ENCODE results near the gene AMOTL1. TPM values are rescaled to one million over a fixed set of nuclear protein-coding genes. Genes with fewer than 3 reads are reported as not detected.
"Not testable (repeated sequence)": the region's sequence is repeated elsewhere in the genome, so short reads cannot be mapped to it uniquely, and the experiment has no call there.

AMOTL1 gene
- total RNA-seq, 2 donors from 2014 or later = 45.0 to 60.0 TPM

- no peak for TF ChIP-seq CTCF (conservative IDR thresholded peaks at IDR 0.05)
- Mint-ChIP-seq H3K4me1 (no peaks in the 10 kb centered on the region), H3K9me3 (peaks cover 7% of the 10 kb centered on the region), H3K4me3 (no peak overlapping the region), H3K27me3 (ENCODE audit: insufficient read depth) (no peaks in the 10 kb centered on the region), H3K36me3 (ENCODE audit: low read depth) (peaks cover 5% of the 10 kb centered on the region), H3K27ac (no peak overlapping the region)
- Histone ChIP-seq H3K4me3 (ENCODE audit: low read length) (no peak overlapping the region), H3K9ac (ENCODE audit: extremely low read depth, low read length, poor library complexity, severe bottlenecking) (no peak overlapping the region), H3K4me1 (ENCODE audit: control insufficient read depth, insufficient read depth, low read length) (no peaks in the 10 kb centered on the region), H3K36me3 (ENCODE audit: control insufficient read depth, insufficient read depth, low read length) (peaks cover 11% of the 10 kb centered on the region), H3K27ac (ENCODE audit: low read depth, low read length) (no peak overlapping the region), H3K27me3 (ENCODE audit: control insufficient read depth, insufficient read depth, low read length, poor library complexity, severe bottlenecking) (no peaks in the 10 kb centered on the region), H3K9me3 (ENCODE audit: control insufficient read depth, low read length) (peaks cover 8% of the 10 kb centered on the region)
- no peak for DNase-seq
- 0% methylated on average over 1 of the region's 1 CpG; no CpG with 5 or more reads in 1 of the 2 experiments for WGBS, 2 experiments (ENCODE audit: insufficient coverage in 1 of 2, insufficient read length in 1 of 2)
These were observed 142.6 kb downstream of the AMOTL1 start for GRCh38 chr11:94910779-94911178.

GRCh38 chr11:94912806-94913205, 144.7 kb downstream of the AMOTL1 start:
- H3K4me3 ChIP-seq (ENCODE audit: low read length) = no peak overlapping the region
- no peaks in the 10 kb centered on the region for H3K9me3 ChIP-seq (ENCODE audit: control insufficient read depth, low read length)
- H3K9me3 Mint-ChIP-seq = no peaks in the 10 kb centered on the region
- no peak overlapping the region for H3K4me3 Mint-ChIP-seq
- no peak overlapping the region for H3K27ac ChIP-seq (ENCODE audit: low read depth, low read length)
- no peaks in the 10 kb centered on the region for H3K27me3 ChIP-seq (ENCODE audit: control insufficient read depth, insufficient read depth, low read length, poor library complexity, severe bottlenecking)
- no peaks in the 10 kb centered on the region for H3K4me1 Mint-ChIP-seq
- H3K4me1 ChIP-seq (ENCODE audit: control insufficient read depth, insufficient read depth, low read length) = no peaks in the 10 kb centered on the region
- no peak for TF ChIP-seq CTCF (conservative IDR thresholded peaks at IDR 0.05)
- no peaks in the 10 kb centered on the region for H3K36me3 Mint-ChIP-seq (ENCODE audit: low read depth)
- H3K9ac ChIP-seq (ENCODE audit: extremely low read depth, low read length, poor library complexity, severe bottlenecking) = no peak overlapping the region
- 80 to 97% methylated on average over 2 to 9 of the region's 9 CpGs for WGBS, 2 experiments (ENCODE audit: insufficient coverage in 1 of 2, insufficient read length in 1 of 2)
- no peak for DNase-seq
- no peak overlapping the region for H3K27ac Mint-ChIP-seq
- H3K27me3 Mint-ChIP-seq (ENCODE audit: insufficient read depth) = no peaks in the 10 kb centered on the region
- peaks cover 3% of the 10 kb centered on the region for H3K36me3 ChIP-seq (ENCODE audit: control insufficient read depth, insufficient read depth, low read length)

- H3K27me3 ChIP-seq (ENCODE audit: control insufficient read depth, insufficient read depth, low read length, poor library complexity, severe bottlenecking); H3K27me3 Mint-ChIP-seq (ENCODE audit: insufficient read depth); H3K9ac ChIP-seq (ENCODE audit: extremely low read depth, low read length, poor library complexity, severe bottlenecking); H3K4me1 Mint-ChIP-seq; H3K9me3 Mint-ChIP-seq; H3K36me3 ChIP-seq (ENCODE audit: control insufficient read depth, insufficient read depth, low read length); H3K36me3 Mint-ChIP-seq (ENCODE audit: low read depth); H3K27ac ChIP-seq (ENCODE audit: low read depth, low read length); H3K9me3 ChIP-seq (ENCODE audit: control insufficient read depth, low read length); H3K4me1 ChIP-seq (ENCODE audit: control insufficient read depth, insufficient read depth, low read length); H3K4me3 ChIP-seq (ENCODE audit: low read length); H3K4me3 Mint-ChIP-seq; DNase-seq; H3K27ac Mint-ChIP-seq: not testable (repeated sequence)
- WGBS, 2 experiments (ENCODE audit: insufficient coverage in 1 of 2, insufficient read length in 1 of 2) = 85 to 100% methylated on average over 1 of the region's 2 CpGs
These were observed 145.7 kb downstream of the AMOTL1 start for GRCh38 chr11:94913718-94914394.

GRCh38 chr11:94920311-94920710, 152.2 kb downstream of the AMOTL1 start:
- TF ChIP-seq CTCF (conservative IDR thresholded peaks at IDR 0.05) = no peak
- no peaks in the 10 kb centered on the region for H3K27me3 ChIP-seq (ENCODE audit: control insufficient read depth, insufficient read depth, low read length, poor library complexity, severe bottlenecking)
- no peak overlapping the region for H3K27ac ChIP-seq (ENCODE audit: low read depth, low read length)
- no peak for DNase-seq
- H3K9me3 Mint-ChIP-seq = no peaks in the 10 kb centered on the region
- peaks cover 15% of the 10 kb centered on the region for H3K4me1 Mint-ChIP-seq
- H3K4me1 ChIP-seq (ENCODE audit: control insufficient read depth, insufficient read depth, low read length) = no peaks in the 10 kb centered on the region
- H3K4me3 Mint-ChIP-seq = no peak overlapping the region
- H3K4me3 ChIP-seq (ENCODE audit: low read length) = no peak overlapping the region
- peaks cover 8% of the 10 kb centered on the region for H3K27me3 Mint-ChIP-seq (ENCODE audit: insufficient read depth)
- no peak overlapping the region for H3K9ac ChIP-seq (ENCODE audit: extremely low read depth, low read length, poor library complexity, severe bottlenecking)
- no peaks in the 10 kb centered on the region for H3K36me3 ChIP-seq (ENCODE audit: control insufficient read depth, insufficient read depth, low read length)
- H3K27ac Mint-ChIP-seq = no peak overlapping the region
- no peaks in the 10 kb centered on the region for H3K9me3 ChIP-seq (ENCODE audit: control insufficient read depth, low read length)
- no peaks in the 10 kb centered on the region for H3K36me3 Mint-ChIP-seq (ENCODE audit: low read depth)
